Fibroblast of villous mesenchyme (primary cell): ENCODE data around the gene UTS2R. TPM values are rescaled to one million over a fixed set of nuclear protein-coding genes. Genes with fewer than 3 reads are reported as not detected.

Experiments used
- DNase-seq: peaks from one replicate; pipeline ENCODE4 v3.0.0-alpha.2; 2010; ENCODE audit warnings: low read depth
- H3K4me3 ChIP-seq: 2 replicates; pipeline ENCODE4 v1.5.1; 2011; ENCODE audit warnings: low read depth, mild to moderate bottlenecking, low read length
- total RNA-seq: library from RNA; depleted of rRNA; stranded (reverse); fragments of >200 nt; gene quantifications from 2 replicates; pipeline ENCODE4 v1.2.3, GENCODE V29; 2012
- TF ChIP-seq, protein P1 (sequence below): IDR thresholded peaks from 2 replicates; pipeline ENCODE4 v1.5.1; 2012; ENCODE audit warnings: low read depth, mild to moderate bottlenecking, low read length; ENCODE audit not compliant: insufficient read depth

The UTS2R gene
- total RNA-seq, 1 donor, result not detected

DNA sequence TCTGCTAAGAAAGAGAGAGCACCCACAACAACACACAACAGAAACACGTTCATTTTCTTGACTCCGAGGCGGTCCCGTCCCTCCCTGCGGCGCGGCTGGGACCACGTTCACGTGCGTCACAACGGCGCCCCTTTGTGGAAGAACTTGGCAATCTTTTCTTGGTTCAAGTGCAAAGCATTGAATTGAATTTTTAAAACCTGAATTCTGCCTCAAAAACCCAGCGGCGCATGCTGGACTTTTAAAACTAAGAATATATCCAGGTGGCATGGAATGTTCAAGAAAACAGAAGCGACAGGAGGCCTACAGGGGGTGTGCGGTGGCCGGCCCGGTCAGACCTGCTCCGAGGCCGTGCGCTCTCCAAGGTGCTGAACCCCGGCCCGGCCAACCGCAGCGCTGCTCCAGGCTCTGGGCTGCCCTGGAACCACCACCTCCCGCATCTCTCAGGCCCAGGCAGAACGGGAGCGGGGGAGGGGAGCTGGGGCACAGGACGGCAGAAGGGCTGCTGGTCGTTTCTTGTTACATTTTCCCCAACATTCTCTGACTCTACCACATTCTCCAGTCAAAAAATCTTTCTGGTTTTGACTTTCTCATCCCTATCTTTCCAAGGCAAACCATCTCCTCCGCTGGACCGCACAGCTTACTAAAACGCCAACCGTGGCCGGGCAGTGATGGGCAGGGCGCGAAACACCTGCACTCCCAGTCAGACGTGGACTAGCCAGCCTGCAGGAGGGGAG, 43.1 kb downstream of the UTS2R start:
- DNase-seq, result peak; percentile 72
- TF ChIP-seq, protein P1, sequence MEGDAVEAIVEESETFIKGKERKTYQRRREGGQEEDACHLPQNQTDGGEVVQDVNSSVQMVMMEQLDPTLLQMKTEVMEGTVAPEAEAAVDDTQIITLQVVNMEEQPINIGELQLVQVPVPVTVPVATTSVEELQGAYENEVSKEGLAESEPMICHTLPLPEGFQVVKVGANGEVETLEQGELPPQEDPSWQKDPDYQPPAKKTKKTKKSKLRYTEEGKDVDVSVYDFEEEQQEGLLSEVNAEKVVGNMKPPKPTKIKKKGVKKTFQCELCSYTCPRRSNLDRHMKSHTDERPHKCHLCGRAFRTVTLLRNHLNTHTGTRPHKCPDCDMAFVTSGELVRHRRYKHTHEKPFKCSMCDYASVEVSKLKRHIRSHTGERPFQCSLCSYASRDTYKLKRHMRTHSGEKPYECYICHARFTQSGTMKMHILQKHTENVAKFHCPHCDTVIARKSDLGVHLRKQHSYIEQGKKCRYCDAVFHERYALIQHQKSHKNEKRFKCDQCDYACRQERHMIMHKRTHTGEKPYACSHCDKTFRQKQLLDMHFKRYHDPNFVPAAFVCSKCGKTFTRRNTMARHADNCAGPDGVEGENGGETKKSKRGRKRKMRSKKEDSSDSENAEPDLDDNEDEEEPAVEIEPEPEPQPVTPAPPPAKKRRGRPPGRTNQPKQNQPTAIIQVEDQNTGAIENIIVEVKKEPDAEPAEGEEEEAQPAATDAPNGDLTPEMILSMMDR, result peak; percentile 80
- H3K4me3 ChIP-seq, result no peak overlapping the region

DNA sequence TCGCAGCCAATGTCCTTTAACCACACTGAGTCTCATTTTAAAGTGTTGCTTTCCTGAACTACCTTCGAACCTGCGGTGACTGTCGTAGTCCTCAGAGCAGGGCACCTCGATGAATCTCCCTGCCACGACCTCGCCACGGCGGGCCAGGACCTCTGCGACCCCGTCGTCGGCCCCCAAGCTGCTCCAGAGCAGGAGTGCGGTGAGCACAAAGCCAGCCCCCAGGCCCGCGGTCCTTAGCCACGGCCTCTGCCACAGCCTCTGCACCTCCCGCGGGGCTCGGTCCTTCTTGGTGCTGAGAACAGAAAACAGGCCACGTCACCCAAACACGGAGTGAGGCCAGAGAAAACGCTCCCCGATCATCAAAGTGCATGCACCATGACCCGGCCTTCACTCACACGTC, 43.8 kb downstream of the UTS2R start:
- TF ChIP-seq, protein P1, result no peak
- DNase-seq, result no peak
- no peak overlapping the region for H3K4me3 ChIP-seq

DNA sequence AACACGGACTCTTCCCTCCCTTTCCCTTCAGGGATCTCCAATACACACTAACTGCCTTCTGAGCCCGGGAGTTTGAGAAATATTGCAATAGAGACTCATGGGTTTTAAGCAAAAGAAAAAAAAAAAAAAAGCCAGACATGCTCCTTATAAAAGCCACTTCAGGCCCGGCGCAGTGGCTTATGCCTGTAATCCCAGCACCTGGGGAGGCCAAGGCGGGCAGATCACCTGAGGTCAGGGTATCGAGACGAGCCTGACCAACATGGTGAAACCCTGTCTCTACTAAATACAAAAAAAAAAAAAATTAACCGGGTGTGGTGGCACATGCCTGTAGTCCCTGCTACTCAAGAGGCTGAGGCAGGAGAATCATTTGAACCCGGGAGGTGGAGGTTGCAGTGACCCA, 44.2 kb downstream of the UTS2R start:
- no peak for DNase-seq
- TF ChIP-seq, protein P1, result no peak

DNA sequence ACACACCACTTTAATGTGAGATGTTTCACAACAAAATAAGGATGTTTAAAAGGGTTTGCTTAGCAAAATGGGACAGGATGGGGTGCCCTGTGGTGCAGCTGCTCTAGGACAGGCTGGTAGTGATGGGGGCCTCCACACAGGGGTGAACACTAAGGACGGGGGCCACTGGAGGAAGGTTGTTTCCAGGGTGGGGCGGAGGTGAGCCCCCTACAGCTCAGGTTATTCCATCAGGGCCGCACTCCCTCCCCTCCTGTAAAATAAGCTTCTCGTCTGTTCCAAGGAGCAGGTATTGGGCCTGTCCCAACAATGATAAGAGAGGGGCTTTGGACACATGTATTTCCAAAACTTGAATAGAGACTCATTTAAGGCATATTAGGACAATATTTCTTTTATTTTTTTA, 44.7 kb downstream of the UTS2R start:
- DNase-seq, result no peak
- H3K4me3 ChIP-seq, result no peak overlapping the region
- TF ChIP-seq, protein P1, result no peak

More for the DNA sequence above, 44.2 kb downstream of the UTS2R start:
- no peak overlapping the region for H3K4me3 ChIP-seq

DNA sequence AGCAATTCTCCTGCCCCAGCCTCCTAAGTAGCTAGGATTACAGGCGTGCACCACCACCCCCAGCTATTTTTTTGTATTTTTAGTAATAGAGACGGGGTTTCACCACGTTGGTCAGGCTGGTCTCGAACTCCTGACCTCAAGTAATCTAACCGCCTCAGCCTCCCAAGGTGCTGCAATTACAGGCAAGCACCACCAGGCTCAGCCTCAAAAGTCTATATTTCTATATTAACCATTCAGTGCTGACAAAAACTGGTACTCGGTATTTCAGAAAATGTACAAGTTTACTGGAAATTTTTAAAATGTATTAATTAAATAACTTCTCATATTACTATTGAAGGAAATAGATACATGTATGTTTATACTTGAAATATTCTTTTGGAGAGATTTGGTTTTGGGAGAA, 45.2 kb downstream of the UTS2R start:
- TF ChIP-seq, protein P1, result no peak
- no peak for DNase-seq
- H3K4me3 ChIP-seq, result no peak overlapping the region

DNA sequence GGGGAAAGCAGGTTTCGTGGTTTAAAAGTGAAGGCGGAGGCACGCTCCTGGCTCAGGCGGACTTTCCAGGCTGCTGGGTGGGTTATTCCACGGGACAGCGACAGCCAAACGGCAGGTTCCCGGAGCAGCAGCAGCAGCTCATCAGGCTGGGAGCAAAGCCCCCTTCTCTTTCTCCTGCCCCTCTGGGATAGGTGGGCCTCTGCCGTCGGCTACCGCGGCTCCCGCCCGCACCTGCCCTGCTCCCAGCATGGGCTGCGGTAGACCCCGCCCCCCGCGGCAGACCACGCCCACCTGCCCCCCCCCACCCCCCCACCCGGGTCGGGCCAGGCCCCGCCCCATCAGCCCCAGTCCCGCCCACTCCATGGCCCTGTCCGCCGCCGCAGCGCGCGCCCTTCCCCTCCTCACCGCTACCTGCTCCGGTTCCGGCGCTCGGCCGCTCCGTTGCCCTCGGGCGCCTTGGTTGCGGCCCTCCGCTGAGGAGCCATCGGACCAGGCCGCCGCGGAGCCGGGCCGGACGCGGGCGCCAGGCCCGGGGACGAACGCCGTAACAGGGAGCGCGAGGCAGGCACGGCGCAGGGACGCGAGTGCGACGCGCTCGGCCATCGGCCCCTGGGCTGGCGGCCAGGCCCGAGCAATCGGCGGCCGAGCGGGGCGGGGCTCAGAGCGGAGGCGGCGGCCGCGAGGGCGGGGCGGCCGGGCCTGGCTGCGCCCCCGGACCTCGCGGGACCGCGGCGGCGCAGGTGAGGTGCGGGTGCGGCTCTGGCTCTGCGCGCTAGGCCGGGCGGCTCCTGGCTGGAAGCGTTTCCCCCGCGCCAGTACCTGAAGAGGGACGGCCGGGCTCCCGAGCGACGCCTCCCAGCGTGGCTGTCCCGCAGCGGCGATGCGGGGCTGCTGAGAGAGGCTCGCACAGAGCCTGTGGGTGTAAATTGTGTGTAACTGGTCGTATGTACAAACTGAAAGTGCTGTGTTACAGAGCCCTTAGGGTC, 46.7 kb downstream of the UTS2R start, which contains the start of the genes HEXD and OGFOD3:
TSS of gene HEXD (plus strand) at position 347 of the 986 bp plus-strand sequence. CDS start 1,453 bp downstream, outside the sequence.
TSS of gene OGFOD3 (minus strand) at position 586 of the 986 bp plus-strand sequence. CDS start at position 485, 101 bp downstream.
- TF ChIP-seq, protein P1, result no peak
- DNase-seq, result peak; percentile 77
- peak within 1 kb of the TSS; percentile 85 for H3K4me3 ChIP-seq
